ENCODE measurements around the gene DMTF1.

DNA sequence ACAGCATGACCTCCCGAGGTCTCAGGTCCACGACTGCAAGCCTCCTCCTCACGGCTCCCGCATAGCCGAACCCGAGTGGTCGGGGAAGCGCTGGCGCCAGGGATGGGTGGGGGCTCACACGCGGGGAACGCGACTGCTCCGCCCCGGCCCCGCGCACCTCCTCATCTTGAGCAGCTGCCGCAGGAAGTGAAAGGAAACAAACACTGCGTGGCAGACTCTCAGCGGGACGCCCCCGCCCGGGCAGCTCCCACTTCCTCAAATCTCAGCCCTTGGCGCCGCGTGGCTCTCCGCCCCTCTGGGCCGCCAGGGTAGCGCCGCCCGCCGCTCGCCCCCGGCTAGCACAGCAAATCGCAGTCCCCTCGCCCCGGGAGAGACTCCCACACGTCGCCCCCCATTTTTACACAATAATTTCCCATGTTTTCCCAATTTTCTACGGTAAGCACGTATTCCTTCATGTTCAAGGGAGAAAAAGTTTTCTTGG, 67.3 kb downstream of the DMTF1 start, which contains the start of gene TMEM243:
- peak; percentile 74 for TF ChIP-seq CTCF (IDR thresholded peaks at IDR 0.05; ENCODE audit: insufficient read depth, low read length, poor library complexity, severe bottlenecking)
- TF ChIP-seq EZH2phosphoT487 (conservative IDR thresholded peaks at IDR 0.05; ENCODE audit: low read length) = no peak

Data from SU-DHL-6 (cell line).